Memory B cell (primary cell): ENCODE data around the gene TRIM52.
"Not testable (repeated sequence)": the region's sequence is repeated elsewhere in the genome, so short reads cannot be mapped to it uniquely, and the experiment has no call there.

Experiments used
- ATAC-seq: fragments of 150-1000 bp; cut with Tn5 transposase; 2 replicates; pipeline ENCODE4 v1.10.0; 2021; ENCODE audit warnings: low read depth, mild to moderate bottlenecking, moderate library complexity
- DNase-seq, 2 donors: peaks; one replicate each; pipeline ENCODE4 v3.0.0; 2022; ENCODE audit warnings: low spot score in 2 of 2
- H3K27ac Mint-ChIP-seq: one replicate; pipeline ENCODE4 v1.8.0; 2022; ENCODE audit warnings: mild to moderate bottlenecking, moderate library complexity, mixed read lengths
- H3K27me3 Mint-ChIP-seq: one replicate; pipeline ENCODE4 v1.8.0; 2022; ENCODE audit warnings: mixed read lengths
- H3K36me3 Mint-ChIP-seq: one replicate; pipeline ENCODE4 v1.8.0; 2022; ENCODE audit warnings: mild to moderate bottlenecking, mixed read lengths
- H3K4me1 Mint-ChIP-seq: one replicate; pipeline ENCODE4 v1.8.0; 2022; ENCODE audit warnings: mixed read lengths
- H3K4me3 Mint-ChIP-seq: one replicate; pipeline ENCODE4 v1.8.0; 2022; ENCODE audit warnings: mild to moderate bottlenecking, moderate library complexity, mixed read lengths
- H3K9me3 Mint-ChIP-seq: one replicate; pipeline ENCODE4 v1.8.0; 2022; ENCODE audit warnings: mixed read lengths

The TRIM52 gene

GRCh38 chr5:181267291-181267904 is 6.5 kb upstream of the TRIM52 start:
- peak in 1 of 2 donors; percentile 0 for DNase-seq
- H3K27me3 Mint-ChIP-seq, H3K4me1 Mint-ChIP-seq, H3K27ac Mint-ChIP-seq, H3K36me3 Mint-ChIP-seq, H3K4me3 Mint-ChIP-seq, H3K9me3 Mint-ChIP-seq, ATAC-seq: not testable (repeated sequence)

- DNase-seq: no peak
- Mint-ChIP-seq H3K4me1 (peaks cover 9% of the 10 kb centered on the region), H3K4me3 (no peak overlapping the region), H3K9me3 (no peaks in the 10 kb centered on the region), H3K27me3 (no peaks in the 10 kb centered on the region), H3K27ac (no peak overlapping the region), H3K36me3 (peaks cover 9% of the 10 kb centered on the region)
- ATAC-seq: no peak
Measured at GRCh38 chr5:181265092-181265671, 4.2 kb upstream of the TRIM52 start.

- ATAC-seq (no peak), DNase-seq (no peak)
- no peak overlapping the region for H3K27ac Mint-ChIP-seq
- no peaks in the 10 kb centered on the region for H3K9me3 Mint-ChIP-seq
- H3K27me3 Mint-ChIP-seq: no peaks in the 10 kb centered on the region
- peaks cover 23% of the 10 kb centered on the region for H3K4me1 Mint-ChIP-seq
- no peak overlapping the region for H3K4me3 Mint-ChIP-seq
- H3K36me3 Mint-ChIP-seq: peaks cover 9% of the 10 kb centered on the region
Measured at GRCh38 chr5:181263633-181264032, 2.7 kb upstream of the TRIM52 start.

GRCh38 chr5:181261320-181262049 is 542 bp upstream of the TRIM52 start:
- H3K4me1 Mint-ChIP-seq: peaks cover 24% of the 10 kb centered on the region
- H3K27ac Mint-ChIP-seq: peak overlapping the region; percentile 90
- ATAC-seq (peak; percentile 63), DNase-seq (peak; percentile 70 to 81)
- H3K36me3 Mint-ChIP-seq: peaks cover 9% of the 10 kb centered on the region
- no peaks in the 10 kb centered on the region for H3K9me3 Mint-ChIP-seq
- no peaks in the 10 kb centered on the region for H3K27me3 Mint-ChIP-seq
- H3K4me3 Mint-ChIP-seq: peak overlapping the region; percentile 96

GRCh38 chr5:181259974-181260719 is 796 bp downstream of the TRIM52 start:
- ATAC-seq (no peak), DNase-seq (no peak)
- H3K4me1 Mint-ChIP-seq: peaks cover 29% of the 10 kb centered on the region
- H3K9me3 Mint-ChIP-seq: no peaks in the 10 kb centered on the region
- H3K36me3 Mint-ChIP-seq: peaks cover 8% of the 10 kb centered on the region
- H3K4me3 Mint-ChIP-seq: peak overlapping the region; percentile 96
- no peaks in the 10 kb centered on the region for H3K27me3 Mint-ChIP-seq
- peak overlapping the region; percentile 90 for H3K27ac Mint-ChIP-seq

GRCh38 chr5:181259283-181259682 is 1.7 kb downstream of the TRIM52 start:
- H3K27ac Mint-ChIP-seq: peak overlapping the region; percentile 90
- no peak for ATAC-seq
- peaks cover 11% of the 10 kb centered on the region for H3K36me3 Mint-ChIP-seq
- no peaks in the 10 kb centered on the region for H3K9me3 Mint-ChIP-seq
- H3K27me3 Mint-ChIP-seq: no peaks in the 10 kb centered on the region
- no peak for DNase-seq
- H3K4me1 Mint-ChIP-seq: peaks cover 33% of the 10 kb centered on the region
- peak overlapping the region; percentile 96 for H3K4me3 Mint-ChIP-seq

GRCh38 chr5:181258576-181258975 is 2.4 kb downstream of the TRIM52 start:
- H3K27ac Mint-ChIP-seq: peak overlapping the region; percentile 90
- peaks cover 8% of the 10 kb centered on the region for H3K36me3 Mint-ChIP-seq
- H3K4me1 Mint-ChIP-seq: peaks cover 33% of the 10 kb centered on the region
- ATAC-seq (no peak), DNase-seq (no peak)
- H3K4me3 Mint-ChIP-seq: peak overlapping the region; percentile 96
- no peaks in the 10 kb centered on the region for H3K9me3 Mint-ChIP-seq
- no peaks in the 10 kb centered on the region for H3K27me3 Mint-ChIP-seq

GRCh38 chr5:181255836-181256578 is 4.9 kb downstream of the TRIM52 start:
- no peak overlapping the region for H3K4me3 Mint-ChIP-seq
- H3K4me1 Mint-ChIP-seq: peaks cover 38% of the 10 kb centered on the region
- H3K27ac Mint-ChIP-seq: peak overlapping the region; percentile 20
- H3K9me3 Mint-ChIP-seq: no peaks in the 10 kb centered on the region
- no peaks in the 10 kb centered on the region for H3K27me3 Mint-ChIP-seq
- DNase-seq (no peak), ATAC-seq (no peak)
- H3K36me3 Mint-ChIP-seq: peaks cover 11% of the 10 kb centered on the region

- peak overlapping the region; percentile 20 for H3K27ac Mint-ChIP-seq
- H3K36me3 Mint-ChIP-seq: peaks cover 11% of the 10 kb centered on the region
- no peaks in the 10 kb centered on the region for H3K27me3 Mint-ChIP-seq
- no peak overlapping the region for H3K4me3 Mint-ChIP-seq
- ATAC-seq (no peak), DNase-seq (no peak)
- no peaks in the 10 kb centered on the region for H3K9me3 Mint-ChIP-seq
- peaks cover 37% of the 10 kb centered on the region for H3K4me1 Mint-ChIP-seq
Measured at GRCh38 chr5:181255276-181255675, 5.7 kb downstream of the TRIM52 start.

GRCh38 chr5:181248277-181248676 is 12.7 kb downstream of the TRIM52 start:
- H3K9me3 Mint-ChIP-seq: no peaks in the 10 kb centered on the region
- H3K4me1 Mint-ChIP-seq: peaks cover 45% of the 10 kb centered on the region
- no peaks in the 10 kb centered on the region for H3K27me3 Mint-ChIP-seq
- H3K4me3 Mint-ChIP-seq: peak overlapping the region; percentile 93
- H3K27ac Mint-ChIP-seq: peak overlapping the region; percentile 95
- no peaks in the 10 kb centered on the region for H3K36me3 Mint-ChIP-seq
- DNase-seq (no peak), ATAC-seq (no peak)

GRCh38 chr5:181246276-181247049 is 14.5 kb downstream of the TRIM52 start:
- no peaks in the 10 kb centered on the region for H3K9me3 Mint-ChIP-seq
- ATAC-seq: peak; percentile 13
- H3K4me3 Mint-ChIP-seq: peak overlapping the region; percentile 93
- no peaks in the 10 kb centered on the region for H3K27me3 Mint-ChIP-seq
- peak overlapping the region; percentile 95 for H3K27ac Mint-ChIP-seq
- DNase-seq: peak in 1 of 2 donors; percentile 51
- H3K4me1 Mint-ChIP-seq: peaks cover 57% of the 10 kb centered on the region
- H3K36me3 Mint-ChIP-seq: peaks cover 7% of the 10 kb centered on the region

- peaks cover 55% of the 10 kb centered on the region for H3K4me1 Mint-ChIP-seq
- peak overlapping the region; percentile 93 for H3K4me3 Mint-ChIP-seq
- peak overlapping the region; percentile 95 for H3K27ac Mint-ChIP-seq
- no peaks in the 10 kb centered on the region for H3K27me3 Mint-ChIP-seq
- ATAC-seq (no peak), DNase-seq (no peak)
- peaks cover 13% of the 10 kb centered on the region for H3K36me3 Mint-ChIP-seq
- H3K9me3 Mint-ChIP-seq: no peaks in the 10 kb centered on the region
Measured at GRCh38 chr5:181245427-181246275, 15.3 kb downstream of the TRIM52 start.
